ENCODE measurements around the gene RBFA. TPM values are rescaled to one million over a fixed set of nuclear protein-coding genes. Genes with fewer than 3 reads are reported as not detected.

RBFA gene
- total and polyA plus RNA-seq, 10 of the 15 experiments (the other 5 are each of a cell fraction or from before 2014, with no cell fraction given) = 7.2 to 56.0 (median 37.7) TPM

- TF ChIP-seq FOS (IDR thresholded peaks at IDR 0.05; ENCODE audit: borderline replicate concordance, extremely low read depth, insufficient read length) = no peak
- TF ChIP-seq MYC (IDR thresholded peaks at IDR 0.05; ENCODE audit: insufficient read depth, insufficient read length, insufficient replicate concordance, low read length, severe bottlenecking) = peak; percentile 18
- TF ChIP-seq NR2C1 (IDR thresholded peaks at IDR 0.05) = no peak
- TF ChIP-seq ATF2 (IDR thresholded peaks at IDR 0.05; ENCODE audit: low read length) = no peak
Measured at GRCh38 chr18:79988451-79989194, 45.6 kb upstream of the RBFA start, which contains the start of gene TXNL4A (continued).

- SMC1A ChIA-PET (ENCODE audit: uncharacterized antibody, unreplicated experiment) = interaction anchor here (1.0 kb wide), 1 partner anchor 45 kb away, joined by 3 read pairs; the partner anchor contains the start of gene RBFA
- Histone ChIP-seq H4K20me1 (ENCODE audit: control insufficient read depth, insufficient read depth) (peaks cover 2% of the 10 kb centered on the region; the same call in 1 of the 2 replicates), H3K4me1 (ENCODE audit: control insufficient read depth, insufficient read depth, low read length) (no peaks in the 10 kb centered on the region), H3K27me3 (replicated peaks in 1 of 2; ENCODE audit: control insufficient read depth in 2 of 2, insufficient read depth in 2 of 2, low read length in 1 of 2) (no peaks in the 10 kb centered on the region), H3K36me3 (ENCODE audit: control insufficient read depth in 2 of 2, insufficient read depth in 2 of 2, low read length in 1 of 2) (peaks cover 0 to 7% of the 10 kb centered on the region in 2 experiments; a peak in 3 of 4 replicates), H3K9ac (ENCODE audit: control insufficient read depth, insufficient read depth, low read length) (peak overlapping the region; percentile 93), H3K27ac (ENCODE audit: control insufficient read depth, insufficient read depth) (peak overlapping the region; percentile 85), H2AFZ (ENCODE audit: control insufficient read depth, low read depth, low read length) (no peak overlapping the region), H3K4me2 (ENCODE audit: control insufficient read depth, insufficient read depth) (peak overlapping the region; percentile 74), H3K4me3 (peak overlapping the region; percentile 72), H3K79me2 (ENCODE audit: control insufficient read depth, insufficient read depth, low read length) (peaks cover 47% of the 10 kb centered on the region), H3K9me3 (replicated peaks; ENCODE audit: control insufficient read depth, insufficient read depth, low read length) (no peaks in the 10 kb centered on the region; the same call in 2 of the 3 replicates)
- intact Hi-C loops (cut with micrococcal nuclease; ENCODE audit: unreplicated experiment) = loop anchor here (2.0 to 10.0 kb wide), 6 partner anchors 37 to 307 kb away; partner anchors contain the start of genes KCNG2, RBFA and SLC66A2
- in situ Hi-C loops (cut with MboI) = no loop called here
- WGBS (ENCODE audit: insufficient coverage, insufficient replicate concordance, low lambda C conversion rate, missing lambda C conversion rate) = 55% methylated on average over 14 of the region's 14 CpGs
- POLR2A ChIA-PET = interaction anchor here (0.8 to 1.5 kb wide), 4 partner anchors 12 to 122 kb away, joined by 3 to 6 read pairs (median 3); partner anchors contain the start of gene RBFA
- FAIRE-seq (no peak), ATAC-seq (no peak), DNase-seq (ENCODE audit: low read depth, low spot score) (no peak)
- TF ChIP-seq CREB1 (IDR thresholded peaks at IDR 0.05; ENCODE audit: low read depth) (no peak), SMAD5 (IDR thresholded peaks at IDR 0.05; ENCODE audit: low read depth) (no peak), NR2C1 (IDR thresholded peaks at IDR 0.05) (no peak), CBX3 (IDR thresholded peaks at IDR 0.05; ENCODE audit: borderline replicate concordance, low read depth) (no peak), HCFC1 (IDR thresholded peaks at IDR 0.05; ENCODE audit: low read length) (no peak), HSF1 (IDR thresholded peaks at IDR 0.05; ENCODE audit: low read depth, low read length) (no peak)
- RAD21 ChIA-PET (ENCODE audit: unreplicated experiment) = interaction anchor here (1.5 kb wide), 1 partner anchor 27 kb away, joined by 4 read pairs; no protein-coding TSS in a partner anchor
- BruUV-seq (replicated peaks) = no TSS peak
- CTCF ChIA-PET = interaction anchor here (1.1 to 1.6 kb wide), 3 partner anchors 37 to 170 kb away, joined by 3 to 5 read pairs (median 4); no protein-coding TSS in a partner anchor
Measured at GRCh38 chr18:79989195-79989497, 45.1 kb upstream of the RBFA start.

All from GM12878 (cell line).